ENCODE data around the gene JAK3.
"Not testable (repeated sequence)": the region's sequence is repeated elsewhere in the genome, so short reads cannot be mapped to it uniquely, and the experiment has no call there.

The JAK3 gene

DNA sequence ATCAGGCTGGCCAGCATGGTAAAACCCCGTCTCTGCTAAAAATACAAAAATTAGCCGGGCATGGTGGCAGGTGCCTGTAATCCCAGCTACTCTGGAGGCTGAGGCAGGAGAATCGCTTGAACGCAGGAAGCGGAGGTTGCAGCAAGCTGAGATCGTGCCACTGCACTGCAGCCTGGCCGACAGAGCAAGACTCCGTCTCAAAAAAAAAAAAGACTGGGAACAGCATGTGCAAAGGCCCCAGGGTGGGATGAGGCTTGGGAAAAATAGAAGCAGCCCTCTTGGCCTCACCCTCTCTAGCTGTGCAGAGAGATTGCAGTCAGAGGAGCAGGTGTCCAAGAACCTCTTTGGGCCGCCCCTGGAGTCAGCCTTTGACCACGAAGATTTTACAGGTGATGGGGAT, 69.9 kb downstream of the JAK3 start:
- DNase-seq (ENCODE audit: low spot score): not testable (repeated sequence)

DNA sequence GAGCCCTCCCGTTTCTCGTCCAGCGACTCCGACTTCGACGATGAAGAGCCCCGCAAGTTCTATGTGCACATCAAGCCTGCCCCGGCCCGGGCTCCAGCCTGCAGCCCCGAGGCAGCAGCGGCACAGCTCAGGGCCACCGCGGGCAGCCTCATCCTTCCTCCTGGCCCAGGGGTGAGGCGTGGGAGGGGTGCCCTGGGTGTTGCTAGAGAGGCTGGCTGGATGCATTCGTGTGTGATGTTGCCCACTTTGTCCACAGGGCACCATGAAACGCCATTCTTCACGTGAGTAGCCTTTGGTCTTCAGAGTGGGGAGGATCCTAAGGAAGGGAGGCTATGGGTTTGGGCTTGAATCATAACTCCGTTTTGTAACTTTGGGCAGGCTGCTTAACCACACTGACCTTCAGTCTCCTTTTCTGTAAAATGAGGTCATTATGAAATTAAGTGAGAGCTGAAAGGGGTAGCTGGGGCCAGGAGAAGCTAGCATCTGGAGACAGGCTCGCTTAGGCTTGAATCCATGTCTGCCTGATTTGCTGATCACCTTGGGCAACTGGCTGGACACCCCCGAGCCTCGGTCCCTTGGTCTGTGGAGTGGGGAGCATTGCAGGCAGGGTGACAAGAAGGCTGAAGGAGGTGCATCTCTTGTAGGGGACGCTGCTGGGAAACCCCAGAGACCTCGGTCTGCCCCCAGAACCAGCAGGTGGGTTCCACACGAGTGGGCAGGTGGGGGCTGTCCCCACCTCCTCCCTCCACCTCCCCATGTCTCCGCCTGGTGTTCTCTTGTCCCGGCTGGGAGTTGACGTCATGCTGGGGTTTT, 71.6 kb downstream of the JAK3 start:
- no peak for DNase-seq (ENCODE audit: low spot score)

DNA sequence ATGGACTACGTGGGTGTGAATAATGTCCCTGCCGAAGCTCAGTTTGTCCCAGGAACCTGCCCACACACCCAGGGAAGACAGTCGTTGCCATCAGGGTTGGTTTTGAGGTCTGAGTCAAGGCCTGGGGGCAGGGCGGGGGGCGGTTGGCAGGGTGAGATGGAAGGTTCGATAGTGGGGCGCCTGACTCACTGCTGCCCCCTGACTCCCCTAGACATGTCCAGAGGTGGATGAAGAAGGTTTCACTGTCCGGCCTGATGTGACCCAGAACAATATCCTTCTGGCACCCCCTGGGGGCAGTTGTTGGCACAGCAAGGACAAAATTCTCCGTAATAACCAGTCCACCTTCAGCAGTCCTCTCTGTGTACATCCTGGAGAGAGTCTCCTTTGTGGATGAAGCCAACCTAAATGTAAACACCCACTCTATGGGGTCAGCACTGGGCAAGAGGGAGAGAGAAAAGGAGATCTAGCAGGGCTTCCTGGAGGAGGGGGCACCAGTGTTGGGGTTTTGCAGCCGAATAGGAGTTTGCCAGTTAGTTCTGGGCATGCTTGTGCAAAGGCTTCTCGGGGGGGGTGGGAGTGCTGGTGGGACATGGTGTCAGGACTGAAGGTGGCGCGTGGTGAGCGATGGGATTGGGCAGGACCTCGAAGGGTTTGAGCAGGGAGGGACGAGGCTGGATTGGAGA, 72.4 kb downstream of the JAK3 start:
- no peak for DNase-seq (ENCODE audit: low spot score)

Data from pons (tissue), 1 donor.